Calu3 (cell line): ENCODE data around the gene TMEM151B. TPM values are rescaled to one million over a fixed set of nuclear protein-coding genes. Genes with fewer than 3 reads are reported as not detected.
A peak's percentile ranks its signal among the peaks of the same experiment; 100 is the strongest.

Experiments used
- BruUV-seq: library from RNA; stranded (reverse); fragments of 400-500 nt; replicated peaks from 2 replicates; lab custom pipeline; 2021; lab: Mats Ljungman, UMichigan
- CTCF ChIA-PET: fragments of 300-600 bp; sonication (Branson Sonifier 250); formaldehyde crosslinking; loops from one replicate; lab custom pipeline; 2022; ENCODE audit warnings: antibody characterized with exemption; lab: Charles Lee
- DNase-seq: peaks from one replicate; pipeline ENCODE4 v3.0.0; 2022
- H3K27ac Mint-ChIP-seq: one replicate; pipeline ENCODE4 v1.8.0; 2022; ENCODE audit warnings: mixed read lengths; ENCODE audit not compliant: unreplicated experiment
- H3K27me3 Mint-ChIP-seq: one replicate; pipeline ENCODE4 v1.8.0; 2022; ENCODE audit warnings: mixed read lengths; ENCODE audit not compliant: unreplicated experiment
- H3K36me3 Mint-ChIP-seq: one replicate; pipeline ENCODE4 v1.8.0; 2022; ENCODE audit warnings: mild to moderate bottlenecking, moderate library complexity, mixed read lengths; ENCODE audit not compliant: insufficient read depth, unreplicated experiment
- H3K4me1 Mint-ChIP-seq: one replicate; pipeline ENCODE4 v1.8.0; 2022; ENCODE audit warnings: mild to moderate bottlenecking, low read depth, mixed read lengths; ENCODE audit not compliant: unreplicated experiment
- H3K4me3 Mint-ChIP-seq: one replicate; pipeline ENCODE4 v1.8.0; 2022; ENCODE audit warnings: mild to moderate bottlenecking, low read depth, moderate library complexity, mixed read lengths; ENCODE audit not compliant: unreplicated experiment
- H3K9me3 Mint-ChIP-seq: one replicate; pipeline ENCODE4 v1.8.0; 2022; ENCODE audit warnings: low read depth, mixed read lengths; ENCODE audit not compliant: unreplicated experiment
- CTCF ChIP-seq: fragments of 200-600 bp; IDR thresholded peaks from one replicate; pipeline ENCODE4 v1.8.0; 2022; ENCODE audit warnings: antibody characterized with exemption; ENCODE audit not compliant: unreplicated experiment
- intact Hi-C: fragments of 100-400 bp; cut with micrococcal nuclease; formaldehyde crosslinking; loops from one replicate; pipeline ENCODE4 v1.10.0; 2022; ENCODE audit not compliant: unreplicated experiment
- total RNA-seq: library from RNA; stranded (reverse); gene quantifications from 2 replicates; pipeline ENCODE4 v1.2.3, GENCODE V29; 2022

TMEM151B gene
- total RNA-seq, 1 experiment from 2014 or later: not detected

- no peak for TF ChIP-seq CTCF
- intact Hi-C loops: no loop called here
- Mint-ChIP-seq H3K27ac (peak overlapping the region; percentile 11), H3K4me1 (peaks cover 31% of the 10 kb centered on the region), H3K36me3 (peaks cover 59% of the 10 kb centered on the region), H3K4me3 (peak overlapping the region; percentile 88), H3K9me3 (no peaks in the 10 kb centered on the region), H3K27me3 (no peaks in the 10 kb centered on the region)
- DNase-seq: no peak
- CTCF ChIA-PET: interaction anchor here (0.5 to 2.6 kb wide), 3 partner anchors 8 to 133 kb away, joined by 7 to 16 read pairs (median 9); partner anchors contain the start of gene SLC29A1
- no TSS peak for BruUV-seq
Observed at GRCh38 chr6:44245391-44245911, 24.8 kb upstream of the TMEM151B start.

- intact Hi-C loops: no loop called here
- no peaks in the 10 kb centered on the region for H3K9me3 Mint-ChIP-seq
- no peaks in the 10 kb centered on the region for H3K27me3 Mint-ChIP-seq
- BruUV-seq: no TSS peak
- peaks cover 37% of the 10 kb centered on the region for H3K4me1 Mint-ChIP-seq
- peaks cover 65% of the 10 kb centered on the region for H3K36me3 Mint-ChIP-seq
- peak overlapping the region; percentile 99 for H3K27ac Mint-ChIP-seq
- H3K4me3 Mint-ChIP-seq: peak overlapping the region; percentile 88
- CTCF ChIA-PET: interaction anchor here (0.6 to 2.6 kb wide), 8 partner anchors 9 to 124 kb away, joined by 3 to 16 read pairs (median 7); partner anchors contain the start of genes AARS2, SLC29A1 and SLC35B2
- peak; percentile 97 for DNase-seq
- peak; percentile 34 for TF ChIP-seq CTCF
Observed at GRCh38 chr6:44245912-44246662, 24.2 kb upstream of the TMEM151B start.

- BruUV-seq: no TSS peak
- H3K27me3 Mint-ChIP-seq: no peaks in the 10 kb centered on the region
- no peaks in the 10 kb centered on the region for H3K9me3 Mint-ChIP-seq
- H3K27ac Mint-ChIP-seq: peak within 1 kb of the TSS; percentile 99
- intact Hi-C loops: no loop called here
- H3K4me3 Mint-ChIP-seq: peak within 1 kb of the TSS; percentile 88
- peaks cover 72% of the 10 kb centered on the region for H3K36me3 Mint-ChIP-seq
- TF ChIP-seq CTCF: no peak
- H3K4me1 Mint-ChIP-seq: peaks cover 42% of the 10 kb centered on the region
- CTCF ChIA-PET: interaction anchor here (0.6 to 2.6 kb wide), 9 partner anchors 9 to 125 kb away, joined by 3 to 16 read pairs (median 6); partner anchors contain the start of genes AARS2, SLC29A1 and SLC35B2
- DNase-seq: peak; percentile 98
Observed at GRCh38 chr6:44246663-44247337, 23.4 kb upstream of the TMEM151B start, which contains the start of gene HSP90AB1. Gene HSP90AB1, plus strand, starts transcription at chr6:44247101. Its CDS starts 1,529 bp downstream, at chr6:44248630.
